Cerebellar cortex (tissue), 1 donor: Measurements from ENCODE around the gene P3H4.

ENCODE experiments used
- DNase-seq: peaks from one replicate; pipeline ENCODE4 v3.0.0-alpha.2; 2015; ENCODE audit warnings: low spot score

P3H4 gene

GRCh38 chr17:41822216-41823140, 10.7 kb upstream of the P3H4 start:
- no peak for DNase-seq

DNA sequence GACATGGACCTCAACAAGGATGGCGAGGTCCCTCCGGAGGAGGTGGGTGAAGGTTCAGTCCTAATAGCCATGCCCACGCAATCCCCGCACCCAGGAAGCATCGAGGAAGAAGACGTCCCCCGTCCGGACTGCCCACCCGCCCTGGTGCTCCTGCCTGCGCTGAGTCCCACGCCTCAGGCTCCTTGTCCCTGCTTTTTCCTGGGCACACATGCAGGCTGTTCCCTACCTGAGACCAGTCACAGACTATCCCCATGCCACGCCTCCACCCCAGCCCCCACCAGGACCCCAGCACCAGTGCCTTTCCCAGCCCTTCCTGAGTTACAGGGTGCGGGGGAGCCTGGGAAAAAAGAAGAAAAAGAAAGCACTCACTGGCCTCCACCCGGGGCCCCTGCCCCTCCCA, 10.0 kb upstream of the P3H4 start:
- no peak for DNase-seq

- no peak for DNase-seq
Observed at GRCh38 chr17:41818024-41818423, 6.3 kb upstream of the P3H4 start.

DNA sequence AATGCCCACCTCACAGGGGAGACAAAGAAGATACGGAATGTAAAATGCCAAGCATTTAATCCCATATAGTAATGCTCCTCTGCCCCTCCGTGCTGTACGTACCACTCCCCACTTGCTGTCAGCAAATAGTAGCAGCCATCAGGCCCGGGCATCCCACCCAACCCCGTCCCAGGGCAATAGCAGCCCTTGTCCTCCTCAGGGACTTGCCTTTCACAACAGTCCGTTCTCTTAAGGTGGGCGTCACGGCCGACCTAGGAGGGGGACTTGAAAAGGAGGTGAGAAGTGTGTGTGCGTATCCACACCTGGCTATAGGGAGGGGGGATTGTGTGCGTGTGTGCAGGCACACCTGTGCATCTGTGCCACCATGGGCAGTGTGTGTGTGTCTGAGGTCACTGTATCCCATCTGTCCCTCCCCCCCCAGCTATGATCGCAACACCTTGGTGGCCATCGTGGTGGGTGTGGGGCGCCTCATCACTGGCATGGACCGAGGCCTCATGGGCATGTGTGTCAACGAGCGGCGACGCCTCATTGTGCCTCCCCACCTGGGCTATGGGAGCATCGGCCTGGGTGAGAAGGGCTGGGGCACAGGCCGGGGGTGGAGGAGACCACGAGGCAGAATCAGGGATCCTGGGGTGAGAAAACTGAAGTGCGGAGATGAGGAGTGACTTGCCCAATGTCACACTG, 5.0 kb upstream of the P3H4 start:
- no peak for DNase-seq

- no peak for DNase-seq
Observed at GRCh38 chr17:41814195-41814594, 2.4 kb upstream of the P3H4 start.

- DNase-seq = no peak
Observed at GRCh38 chr17:41813699-41814124, 2.0 kb upstream of the P3H4 start.

DNA sequence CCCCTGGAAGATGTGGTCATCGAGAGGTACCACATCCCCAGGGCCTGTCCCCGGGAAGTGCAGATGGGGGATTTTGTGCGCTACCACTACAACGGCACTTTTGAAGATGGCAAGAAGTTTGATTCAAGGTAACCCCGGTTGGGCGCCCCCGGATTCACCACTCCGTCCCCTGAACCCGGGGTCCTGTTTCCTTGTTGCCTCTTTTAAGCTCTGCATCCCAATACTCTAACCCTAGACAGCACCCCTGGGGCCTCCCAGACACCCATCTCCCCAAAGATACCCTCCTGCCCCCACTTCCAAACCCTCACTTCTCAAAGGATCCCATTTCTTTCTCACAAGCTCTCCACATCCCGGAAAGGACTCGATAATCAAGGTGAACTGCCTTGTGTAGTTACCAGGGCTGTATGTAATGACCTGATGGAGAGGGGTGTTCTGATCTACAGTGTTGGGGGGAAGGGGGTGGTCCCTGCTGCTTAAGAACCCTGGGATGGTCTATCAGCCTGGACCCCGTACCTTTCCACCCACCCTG, 1.5 kb upstream of the P3H4 start:
- no peak for DNase-seq

DNA sequence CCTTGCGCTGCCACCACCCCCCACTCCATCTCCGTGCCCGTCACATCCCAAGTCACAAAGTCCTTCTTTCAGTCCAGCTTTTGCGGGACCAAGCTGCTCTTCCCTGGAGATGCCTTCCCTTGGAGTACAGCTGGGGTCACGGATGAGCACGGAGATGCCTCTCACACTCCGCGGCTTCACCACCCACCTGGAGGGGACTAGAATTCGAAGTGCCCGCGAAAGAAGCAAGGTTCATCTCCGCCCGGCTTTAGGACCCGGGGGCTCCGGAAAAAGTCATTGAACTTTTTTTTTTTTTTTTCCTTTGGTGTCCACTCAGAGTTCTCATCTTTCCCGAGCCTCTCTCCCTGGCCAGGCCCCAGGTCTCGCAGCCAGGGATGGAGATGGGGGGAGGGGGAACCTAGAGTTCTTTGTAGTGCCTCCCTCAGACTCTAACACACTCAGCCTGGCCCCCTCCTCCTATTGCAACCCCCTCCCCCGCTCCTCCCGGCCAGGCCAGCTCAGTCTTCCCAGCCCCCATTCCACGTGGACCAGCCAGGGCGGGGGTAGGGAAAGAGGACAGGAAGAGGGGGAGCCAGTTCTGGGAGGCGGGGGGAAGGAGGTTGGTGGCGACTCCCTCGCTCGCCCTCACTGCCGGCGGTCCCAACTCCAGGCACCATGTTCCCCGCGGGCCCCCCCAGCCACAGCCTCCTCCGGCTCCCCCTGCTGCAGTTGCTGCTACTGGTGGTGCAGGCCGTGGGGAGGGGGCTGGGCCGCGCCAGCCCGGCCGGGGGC, 817 bp upstream of the P3H4 start, which contains the start of gene FKBP10:
Gene FKBP10, plus strand, starts transcription at position 624 of the 771 bp plus-strand sequence. Its CDS starts 31 bp downstream, at position 655.
- DNase-seq = peak; percentile 88

DNA sequence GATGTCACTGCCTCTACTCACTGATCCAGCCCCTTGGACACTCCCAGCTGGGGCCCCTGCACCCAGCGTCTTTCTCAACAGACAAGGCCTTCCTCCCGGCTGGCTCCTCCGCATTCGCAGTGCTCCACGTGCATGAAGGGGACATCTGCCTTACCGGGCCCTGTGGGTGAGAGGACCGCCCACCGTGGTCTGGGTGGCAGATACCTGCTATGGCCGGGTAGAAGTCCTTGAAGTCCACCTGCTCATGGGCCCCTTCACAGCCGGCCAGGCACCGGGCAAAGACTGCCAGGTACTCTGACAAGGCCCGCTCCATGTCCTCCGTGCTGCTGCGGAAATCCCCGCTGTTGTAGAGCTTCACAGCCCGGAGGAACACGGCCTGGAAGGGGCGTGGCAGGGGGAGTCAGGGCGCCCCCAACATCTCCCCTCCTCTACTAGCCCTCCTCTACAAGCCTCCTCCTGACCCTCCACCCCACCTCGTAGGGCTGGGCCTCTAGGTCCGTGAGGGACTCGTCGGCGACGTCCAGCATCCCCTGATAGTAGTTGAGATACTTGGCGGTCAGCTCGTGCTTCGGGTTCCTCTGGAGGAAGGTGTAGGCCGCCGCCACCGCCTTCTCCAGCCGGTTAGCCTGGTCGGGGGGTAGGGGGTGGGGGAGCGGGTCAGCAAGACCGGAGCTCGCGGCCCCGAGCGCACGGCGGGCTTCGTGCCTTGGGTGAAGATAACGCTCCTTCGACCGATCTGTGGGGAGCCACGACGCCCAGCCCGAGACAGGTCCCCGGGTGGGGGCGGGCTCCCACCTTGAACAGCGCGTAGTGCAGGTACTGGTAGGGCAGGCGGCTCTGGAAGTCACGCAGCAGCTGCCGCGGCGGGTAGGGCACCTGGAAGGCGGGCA, 845 bp downstream of the P3H4 start:
- no peak for DNase-seq

- no peak for DNase-seq
Observed at GRCh38 chr17:41806685-41807445, 4.9 kb downstream of the P3H4 start.

GRCh38 chr17:41803049-41804020, 8.4 kb downstream of the P3H4 start:
- DNase-seq = peak; percentile 57

DNA sequence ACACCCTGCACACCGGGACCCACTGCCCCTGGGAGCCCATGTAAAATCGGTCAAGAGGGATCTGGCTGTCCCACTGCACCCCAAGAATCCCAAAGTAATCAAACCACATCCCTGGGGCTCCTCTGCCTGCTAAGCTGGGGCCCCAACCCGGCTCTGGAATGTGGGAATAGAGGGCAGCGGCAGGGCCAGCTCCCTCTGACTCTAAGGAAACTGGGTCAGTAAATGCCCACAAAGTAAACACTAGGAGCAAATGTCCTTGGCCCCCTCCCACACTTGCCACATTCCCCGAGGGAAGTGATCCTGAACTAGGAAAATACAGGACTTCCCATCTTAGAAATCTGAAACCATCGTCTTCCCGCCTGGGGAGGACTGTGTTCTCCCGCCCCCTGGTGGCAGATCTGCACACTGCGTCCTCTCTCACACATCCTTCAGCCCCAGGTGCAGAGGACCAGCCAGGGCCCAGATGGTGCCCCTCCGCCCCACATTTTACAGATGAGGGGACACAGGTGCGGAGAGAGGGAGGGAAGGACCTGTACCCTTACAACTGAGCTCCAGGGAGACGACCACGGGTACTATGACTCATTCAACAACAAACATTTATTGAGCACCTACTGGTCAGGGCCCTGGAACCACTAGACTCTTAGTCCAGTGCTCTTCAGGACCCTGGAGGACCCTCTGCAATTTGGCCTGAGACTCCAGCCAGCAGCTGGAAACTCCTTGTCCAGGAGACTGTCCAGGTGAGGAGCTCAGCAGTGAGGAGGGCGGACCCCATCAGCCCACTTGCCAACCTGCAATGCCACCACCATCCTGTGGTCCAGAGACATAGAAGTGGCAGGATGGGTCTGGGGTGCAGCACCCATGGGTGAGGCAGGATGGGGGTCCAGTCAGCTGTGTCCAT, 10.1 kb downstream of the P3H4 start:
- DNase-seq = peak; percentile 84

GRCh38 chr17:41800601-41801373, 11.0 kb downstream of the P3H4 start:
- no peak for DNase-seq

GRCh38 chr17:41799366-41799765, 12.4 kb downstream of the P3H4 start:
- no peak for DNase-seq

GRCh38 chr17:41797377-41797776, 14.4 kb downstream of the P3H4 start:
- no peak for DNase-seq

- no peak for DNase-seq
Observed at GRCh38 chr17:41796121-41796895, 15.4 kb downstream of the P3H4 start.
